H1 (cell line): Measurements from ENCODE around the gene LPP. TPM values are rescaled to one million over a fixed set of nuclear protein-coding genes. Genes with fewer than 3 reads are reported as not detected.

Source experiments
- CTCF ChIA-PET: fragments of 300-600 bp; sonication (Branson Sonifier 250); formaldehyde crosslinking; loops from one replicate; lab custom pipeline; 2021; ENCODE audit not compliant: partially characterized antibody; lab: Charles Lee
- POLR2A ChIA-PET: fragments of 300-600 bp; sonication (Branson Sonifier 250); formaldehyde crosslinking; loops from one replicate; lab custom pipeline; 2021; ENCODE audit warnings: inconsistent platforms; ENCODE audit not compliant: partially characterized antibody; lab: Charles Lee
- DNase-seq, 2 experiments: peaks; one replicate each; pipeline versions ENCODE4 v3.0.0 to v3.0.0-alpha.2; 2010 to 2022; ENCODE audit warnings: low spot score in 2 of 2, low read depth in 1 of 2, mixed read lengths in 1 of 2
- FAIRE-seq: peaks from 2 replicates; lab custom pipeline; 2011; peaks lifted over from hg19 to GRCh38; lab: Jason Lieb, UNC
- H2AFZ ChIP-seq: 2 replicates; pipeline ENCODE4 v1.8.1; 2012; ENCODE audit warnings: low read length, inconsistent platforms
- H2AK5ac ChIP-seq: 2 replicates; pipeline ENCODE4 v1.6.1; 2013; ENCODE audit warnings: low read depth, low read length
- H2BK120ac ChIP-seq: replicated peaks from 2 replicates; pipeline ENCODE3; 2013; ENCODE audit warnings: low read depth, low read length, inconsistent platforms
- H2BK12ac ChIP-seq: 2 replicates; pipeline ENCODE4 v1.6.1; 2013; ENCODE audit warnings: low read depth, low read length
- H2BK15ac ChIP-seq: 2 replicates; pipeline ENCODE4 v1.6.1; 2013; ENCODE audit warnings: low read length
- H2BK20ac ChIP-seq: 2 replicates; pipeline ENCODE4 v1.6.1; 2013; ENCODE audit warnings: low read length
- H2BK5ac ChIP-seq: 2 replicates; pipeline ENCODE4 v1.6.1; 2013; ENCODE audit warnings: low read depth, low read length
- H3K14ac ChIP-seq: 2 replicates; pipeline ENCODE4 v1.6.1; 2013; ENCODE audit warnings: inconsistent platforms; ENCODE audit not compliant: insufficient read length
- H3K18ac ChIP-seq: 2 replicates; pipeline ENCODE4 v1.6.1; 2013; ENCODE audit warnings: low read length; ENCODE audit errors: extremely low read depth
- H3K23ac ChIP-seq: 2 replicates; pipeline ENCODE4 v1.6.1; 2013; ENCODE audit warnings: inconsistent platforms; ENCODE audit not compliant: insufficient read length
- H3K23me2 ChIP-seq: 2 replicates; pipeline ENCODE4 v1.6.1; 2013; ENCODE audit warnings: low read depth, low read length
- H3K27ac ChIP-seq: 2 replicates; pipeline ENCODE4 v1.6.1; 2011; ENCODE audit warnings: low read depth, low read length, inconsistent platforms
- H3K27me3 ChIP-seq, 4 experiments: replicated peaks in 1 of 4; 1 replicate in 1 of 4; 2 replicates in 3 of 4; pipeline versions ENCODE4 v1.6.1 to v1.8.1; 2011 to 2013; ENCODE audit warnings: low read length in 3 of 4, mild to moderate bottlenecking in 3 of 4, inconsistent platforms in 2 of 4, mixed read lengths in 2 of 4, moderate library complexity in 1 of 4; ENCODE audit not compliant: control insufficient read depth in 3 of 4, insufficient read depth in 3 of 4; ENCODE audit errors: extremely low read depth in 1 of 4
- H3K36me3 ChIP-seq, 4 experiments: 2 replicates each; pipeline versions ENCODE4 v1.6.1 to v1.8.1; 2011 to 2013; ENCODE audit warnings: mild to moderate bottlenecking in 4 of 4, low read length in 3 of 4, moderate library complexity in 2 of 4, control low read depth in 1 of 4, inconsistent platforms in 1 of 4; ENCODE audit not compliant: insufficient read depth in 4 of 4, control insufficient read depth in 2 of 4
- H3K4ac ChIP-seq: replicated peaks from 2 replicates; pipeline ENCODE3; 2013; ENCODE audit warnings: low read length, low read depth, mixed read lengths, inconsistent platforms; ENCODE audit not compliant: insufficient read length
- H3K4me1 ChIP-seq, 4 experiments: replicated peaks in 1 of 4; 1 replicate in 1 of 4; 2 replicates in 3 of 4; pipeline versions ENCODE4 v1.6.1 to v1.8.1; 2011 to 2013; ENCODE audit warnings: low read length in 3 of 4, inconsistent platforms in 2 of 4, mixed read lengths in 1 of 4; ENCODE audit not compliant: insufficient read depth in 4 of 4, control insufficient read depth in 3 of 4
- H3K4me2 ChIP-seq, 2 experiments: 2 replicates each; pipeline versions ENCODE4 v1.6.1 to v1.8.1; 2011 to 2013; ENCODE audit warnings: low read depth in 2 of 2, low read length in 2 of 2, control low read depth in 1 of 2, inconsistent platforms in 1 of 2, mild to moderate bottlenecking in 1 of 2; ENCODE audit not compliant: insufficient read depth in 1 of 2
- H3K4me3 ChIP-seq, 4 experiments: fragments of 200-600, 300-600 bp in 1 of 4; sonication (generic), shearing (Covaris generic), sonication (Bioruptor Twin) in 1 of 4; 2 replicates each; pipeline versions ENCODE4 v1.5.1 to v1.8.1; 2011 to 2016; ENCODE audit warnings: low read length in 4 of 4, low read depth in 3 of 4, control low read depth in 2 of 4, inconsistent platforms in 2 of 4, mild to moderate bottlenecking in 2 of 4, mixed read lengths in 1 of 4, moderate library complexity in 1 of 4; ENCODE audit not compliant: insufficient read depth in 2 of 4; ENCODE audit errors: extremely low read depth in 1 of 4
- H3K56ac ChIP-seq: replicated peaks from 2 replicates; pipeline ENCODE3; 2013; ENCODE audit warnings: low read depth, mild to moderate bottlenecking, mixed read lengths, low read length, inconsistent platforms; ENCODE audit not compliant: insufficient read length
- H3K79me1 ChIP-seq: 2 replicates; pipeline ENCODE4 v1.6.1; 2013; ENCODE audit warnings: low read depth, low read length, control low read depth
- H3K79me2 ChIP-seq, 2 experiments: 2 replicates each; pipeline versions ENCODE4 v1.6.1 to v1.8.1; 2012 to 2013; ENCODE audit warnings: low read length in 2 of 2, mild to moderate bottlenecking in 2 of 2, inconsistent platforms in 1 of 2; ENCODE audit not compliant: insufficient read depth in 2 of 2, control insufficient read depth in 1 of 2
- H3K9ac ChIP-seq, 4 experiments: replicated peaks in 1 of 4; 1 replicate in 1 of 4; 2 replicates in 3 of 4; pipeline versions ENCODE4 v1.6.1 to v1.8.1; 2011 to 2013; ENCODE audit warnings: low read depth in 3 of 4, low read length in 3 of 4, control low read depth in 2 of 4, mild to moderate bottlenecking in 2 of 4, moderate library complexity in 2 of 4, inconsistent platforms in 1 of 4; ENCODE audit errors: extremely low read depth in 1 of 4
- H3K9me3 ChIP-seq, 2 experiments: 2 replicates each; pipeline versions ENCODE4 v1.6.1 to v1.8.1; 2012 to 2013; ENCODE audit warnings: mild to moderate bottlenecking in 2 of 2, moderate library complexity in 2 of 2, control low read depth in 1 of 2, inconsistent platforms in 1 of 2, low read depth in 1 of 2, low read length in 1 of 2, mixed read lengths in 1 of 2; ENCODE audit not compliant: insufficient read depth in 2 of 2
- H4K20me1 ChIP-seq, 2 experiments: replicated peaks in 1 of 2; 2 replicates each; pipeline versions ENCODE3 to v1.8.1; 2011 to 2013; ENCODE audit warnings: inconsistent platforms in 2 of 2, low read length in 2 of 2, mild to moderate bottlenecking in 1 of 2; ENCODE audit not compliant: insufficient read depth in 2 of 2, control insufficient read depth in 1 of 2
- H4K5ac ChIP-seq: 2 replicates; pipeline ENCODE4 v1.6.1; 2013; ENCODE audit warnings: low read length, low read depth, mixed read lengths, inconsistent platforms; ENCODE audit not compliant: insufficient read length
- H4K8ac ChIP-seq: 2 replicates; pipeline ENCODE4 v1.8.0; 2013; ENCODE audit warnings: mild to moderate bottlenecking, moderate library complexity, low read length, inconsistent platforms; ENCODE audit not compliant: insufficient read depth; ENCODE audit errors: extremely low read depth
- H4K91ac ChIP-seq: replicated peaks from 2 replicates; pipeline ENCODE3; 2013; ENCODE audit warnings: low read length, mixed read lengths, inconsistent platforms; ENCODE audit not compliant: insufficient read length
- BACH1 ChIP-seq: IDR thresholded peaks from 2 replicates; pipeline ENCODE4 v1.6.1; 2012; ENCODE audit warnings: low read length, improper control_type of control experiment
- CEBPB ChIP-seq: IDR thresholded peaks from 2 replicates; pipeline ENCODE4 v1.6.1; 2012; ENCODE audit warnings: low read depth, low read length
- CHD1 ChIP-seq: IDR thresholded peaks from 2 replicates; pipeline ENCODE4 v1.6.1; 2012; ENCODE audit warnings: low read depth, low read length, improper control_type of control experiment
- EP300 ChIP-seq, 2 experiments: IDR thresholded peaks; 1 replicate in 1 of 2; 2 replicates in 1 of 2; pipeline ENCODE4 v1.6.1; 2011 to 2012; ENCODE audit warnings: low read depth in 2 of 2, low read length in 2 of 2, mild to moderate bottlenecking in 2 of 2, borderline replicate concordance in 1 of 2, inconsistent platforms in 1 of 2, moderate library complexity in 1 of 2
- FOSL1 ChIP-seq: IDR thresholded peaks from 2 replicates; pipeline ENCODE4 v1.6.1; 2011; ENCODE audit warnings: mild to moderate bottlenecking, low read depth, low read length, moderate library complexity; ENCODE audit not compliant: insufficient read depth
- GABPA ChIP-seq: IDR thresholded peaks from 2 replicates; pipeline ENCODE4 v1.6.1; 2011; ENCODE audit warnings: mild to moderate bottlenecking, low read length, moderate library complexity, borderline replicate concordance; ENCODE audit not compliant: insufficient read depth
- GTF2F1 ChIP-seq: IDR thresholded peaks from 2 replicates; pipeline ENCODE4 v1.6.1; 2012; ENCODE audit warnings: low read depth, low read length, improper control_type of control experiment, borderline replicate concordance
- JUN ChIP-seq: IDR thresholded peaks from 2 replicates; pipeline ENCODE4 v1.6.1; 2011; ENCODE audit warnings: low read depth, mild to moderate bottlenecking, improper control_type of control experiment, low read length
- JUND ChIP-seq: IDR thresholded peaks from 2 replicates; pipeline ENCODE4 v1.6.1; 2011; ENCODE audit warnings: mild to moderate bottlenecking, improper control_type of control experiment, low read length
- RBBP5 ChIP-seq: IDR thresholded peaks from 2 replicates; pipeline ENCODE4 v1.7.1; 2012; ENCODE audit warnings: low read depth, mild to moderate bottlenecking, inconsistent platforms, low read length, moderate library complexity, borderline replicate concordance
- RFX5 ChIP-seq: IDR thresholded peaks from 2 replicates; pipeline ENCODE4 v1.6.1; 2011; ENCODE audit warnings: low read depth, low read length, improper control_type of control experiment, borderline replicate concordance
- SIX5 ChIP-seq: IDR thresholded peaks from 2 replicates; pipeline ENCODE4 v1.6.1; 2011; ENCODE audit warnings: mild to moderate bottlenecking, low read depth, low read length
- SRF ChIP-seq: IDR thresholded peaks from 2 replicates; pipeline ENCODE4 v1.6.1; 2011; ENCODE audit warnings: mild to moderate bottlenecking, low read depth, low read length, moderate library complexity
- YY1 ChIP-seq: IDR thresholded peaks from 2 replicates; pipeline ENCODE4 v1.6.1; 2011; ENCODE audit warnings: low read depth, mild to moderate bottlenecking, low read length
- WGBS, 2 experiments: shearing (Covaris generic) in 1 of 2; methylation state at CpG; one replicate each; pipeline versions ENCODE4 v1.1.6 to v1.1.7; 2013 to 2015; ENCODE audit warnings: low lambda C conversion rate in 2 of 2, mixed read lengths in 2 of 2, inconsistent platforms in 1 of 2, low coverage in 1 of 2, missing lambda C conversion rate in 1 of 2; ENCODE audit not compliant: insufficient replicate concordance in 2 of 2, insufficient coverage in 1 of 2, insufficient read length in 1 of 2; ENCODE audit errors: extremely low coverage in 1 of 2, missing lambda C conversion rate in 1 of 2; 5-methylcytosine and 5-hydroxymethylcytosine counted together
- polyA plus RNA-seq, 7 experiments: library from polyadenylated mRNA; depleted of rRNA in 3 of 7; stranded (reverse) in 5 of 7; unstranded in 2 of 7; fragments of >200 nt in 5 of 7; fragments of 200-250 nt in 2 of 7; gene quantifications; 1 replicate in 5 of 7; 2 replicates in 1 of 7; 4 replicates in 1 of 7; pipeline versions ENCODE4 v1.2.1 to v1.2.3, GENCODE V29; 2011 to 2013; ENCODE audit warnings: missing spikeins in 2 of 7, mixed read lengths in 2 of 7
- total RNA-seq: library from RNA; stranded (reverse); fragmentation: NEBNext Ultra II Directional; extraction: Animal tissue kit (Norgen Biotek cat#: 25700); gene quantifications from 2 replicates; pipeline ENCODE4 v1.2.1, GENCODE V29; 2021
- TF ChIP-seq, protein P1 (sequence below): IDR thresholded peaks from 2 replicates; pipeline ENCODE4 v1.6.1; 2012; ENCODE audit warnings: inconsistent platforms

The LPP gene
- total and polyA plus RNA-seq, 2 of the 8 experiments (the other 6 are each of a cell fraction or from before 2014, with no cell fraction given) = 10.0 to 53.3 TPM

DNA sequence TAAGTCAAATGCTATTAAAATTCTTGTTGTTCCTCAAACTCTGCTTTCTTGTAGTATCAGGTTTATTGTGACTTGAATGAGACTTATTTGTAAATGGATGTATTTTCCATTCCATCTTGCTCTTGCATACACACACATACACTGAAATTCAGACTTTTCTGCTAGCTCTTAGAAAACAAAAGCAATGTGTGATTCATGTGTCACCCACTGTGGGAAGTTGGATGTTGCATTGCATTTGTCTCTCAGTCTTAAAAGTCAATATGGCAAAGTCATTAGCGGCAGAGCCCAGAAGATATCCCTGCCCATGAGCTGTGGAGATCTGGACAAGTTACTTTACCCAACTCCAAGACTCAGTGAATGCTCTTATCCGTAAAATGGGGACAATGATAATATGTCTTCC, 660.6 kb downstream of the LPP start:
- POLR2A ChIA-PET = interaction anchor here (0.6 to 0.7 kb wide), 2 partner anchors 235 to 419 kb away, joined by 3 read pairs; no protein-coding TSS in a partner anchor
- Histone ChIP-seq H3K79me2 (no peaks in the 10 kb centered on the region), H4K8ac (no peak overlapping the region), H3K18ac (no peak overlapping the region), H4K5ac (no peak overlapping the region), H3K23me2 (no peaks in the 10 kb centered on the region; the same call in 1 of the 2 replicates), H3K4ac (no peak overlapping the region), H3K27ac (no peak overlapping the region), H2BK12ac (no peak overlapping the region), H3K27me3 (no peaks in the 10 kb centered on the region), H3K36me3 (no peaks in the 10 kb centered on the region), H2BK5ac (no peak overlapping the region), H3K23ac (no peak overlapping the region), H3K9me3 (no peaks in the 10 kb centered on the region), H2BK20ac (no peak overlapping the region), H2BK15ac (no peak overlapping the region), H3K56ac (no peak overlapping the region), H4K91ac (no peak overlapping the region), H2AK5ac (no peak overlapping the region), H2BK120ac (no peak overlapping the region), H3K4me2 (no peak overlapping the region), H2AFZ (no peak overlapping the region), H3K9ac (no peak overlapping the region), H3K79me1 (no peaks in the 10 kb centered on the region), H3K14ac (no peak overlapping the region), H3K4me3 (no peak overlapping the region), H4K20me1 (no peaks in the 10 kb centered on the region), H3K4me1 (no peaks in the 10 kb centered on the region)
- CTCF ChIA-PET = interaction anchor here (1.2 to 1.8 kb wide), 2 partner anchors 16 to 66 kb away, joined by 3 to 5 read pairs; no protein-coding TSS in a partner anchor
- DNase-seq (no peak), FAIRE-seq (no peak)
- WGBS, 2 experiments = 96% methylated on average over 2 of the region's 2 CpGs; no CpG with 5 or more reads in 1 of the 2 experiments
- no peak for TF ChIP-seq RBBP5
- TF ChIP-seq SIX5 = no peak
- TF ChIP-seq, protein P1, sequence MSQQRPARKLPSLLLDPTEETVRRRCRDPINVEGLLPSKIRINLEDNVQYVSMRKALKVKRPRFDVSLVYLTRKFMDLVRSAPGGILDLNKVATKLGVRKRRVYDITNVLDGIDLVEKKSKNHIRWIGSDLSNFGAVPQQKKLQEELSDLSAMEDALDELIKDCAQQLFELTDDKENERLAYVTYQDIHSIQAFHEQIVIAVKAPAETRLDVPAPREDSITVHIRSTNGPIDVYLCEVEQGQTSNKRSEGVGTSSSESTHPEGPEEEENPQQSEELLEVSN = no peak
- TF ChIP-seq YY1 = no peak
- TF ChIP-seq JUND = no peak
- no peak for TF ChIP-seq FOSL1
- TF ChIP-seq CEBPB = no peak
- TF ChIP-seq GTF2F1 = no peak
- TF ChIP-seq CHD1 = no peak
- no peak for TF ChIP-seq EP300 (IDR thresholded peaks at IDR 0.05; ENCODE audit: borderline replicate concordance in 1 of 2, low read depth in 2 of 2, low read length in 2 of 2)
- TF ChIP-seq JUN = no peak
- TF ChIP-seq BACH1 = no peak
- no peak for TF ChIP-seq SRF
- TF ChIP-seq RFX5 = no peak
- TF ChIP-seq GABPA = no peak
